Measurements from ENCODE around the gene ENOSF1. TPM values are rescaled to one million over a fixed set of nuclear protein-coding genes. Genes with fewer than 3 reads are reported as not detected.

ENOSF1 gene
- total and polyA plus RNA-seq, 2 of the 13 experiments (the other 11 are each of a cell fraction or from before 2014, with no cell fraction given) = 37.6 to 40.1 TPM

DNA sequence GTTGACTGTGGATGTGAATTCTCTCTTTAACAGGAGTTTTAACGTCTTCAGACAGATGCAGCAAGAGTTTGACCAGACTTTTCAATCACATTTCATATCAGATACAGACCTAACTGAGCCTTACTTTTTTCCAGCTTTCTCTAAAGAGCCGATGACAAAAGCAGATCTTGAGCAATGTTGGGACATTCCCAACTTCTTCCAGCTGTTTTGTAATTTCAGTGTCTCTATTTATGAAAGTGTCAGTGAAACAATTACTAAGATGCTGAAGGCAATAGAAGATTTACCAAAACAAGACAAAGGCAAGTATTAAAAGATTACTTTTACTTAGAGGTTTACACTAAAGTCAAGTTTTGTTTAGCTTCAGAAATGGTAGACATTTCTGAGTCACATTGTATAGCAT lies 85.2 kb downstream of the ENOSF1 start:
- intact Hi-C loops (cut with micrococcal nuclease; ENCODE audit: unreplicated experiment) (loop anchor here (10.0 kb wide), 1 partner anchor 78 kb away; no protein-coding TSS in a partner anchor), in situ Hi-C loops (cut with HindIII; ENCODE audit: extremely low pct_ligation_motif_present, low pct_unique_long_range_greater_than_20kb) (no loop called here)
- H3K9me3 ChIP-seq (ENCODE audit: low read length) = no peaks in the 10 kb centered on the region
- POLR2A ChIA-PET = no interaction called here
- H3K79me2 ChIP-seq (ENCODE audit: insufficient read depth, low read length) = no peaks in the 10 kb centered on the region
- H2AFZ ChIP-seq (ENCODE audit: low read length) = no peak overlapping the region
- BruUV-seq (replicated peaks) = no TSS peak
- no peak for FAIRE-seq
- no peak overlapping the region for H3K27ac ChIP-seq (ENCODE audit: extremely low read length, insufficient read depth, low read length)
- no peak for DNase-seq (ENCODE audit: low spot score)
- no peaks in the 10 kb centered on the region for H3K27me3 ChIP-seq (ENCODE audit: control insufficient read depth in 1 of 2, insufficient read depth in 2 of 2, low read length in 2 of 2)
- no peak for ATAC-seq
- 14% methylated on average over 2 of the region's 2 CpGs for WGBS (ENCODE audit: low lambda C conversion rate)
- H3K36me3 ChIP-seq (replicated peaks in 1 of 2; ENCODE audit: control insufficient read depth in 1 of 2, insufficient read depth in 2 of 2, low read length in 2 of 2) = no peaks in the 10 kb centered on the region
- CTCF ChIA-PET (ENCODE audit: low intra/inter-chr PET ratio, low total read pairs) = no interaction called here
- no peak overlapping the region for H3K4me2 ChIP-seq (ENCODE audit: low read depth, low read length)
- H3K4me1 ChIP-seq (ENCODE audit: insufficient read depth, low read length) = peaks cover 6% of the 10 kb centered on the region
- no peak overlapping the region for H3K4me3 ChIP-seq (replicated peaks in 1 of 3; ENCODE audit: insufficient read depth in 1 of 3, low read depth in 2 of 3, low read length in 3 of 3)
- H3K9ac ChIP-seq (ENCODE audit: insufficient read depth, low read depth, low read length) = no peak overlapping the region
- H4K20me1 ChIP-seq (ENCODE audit: insufficient read depth, low read length) = no peaks in the 10 kb centered on the region
- no peak for TF ChIP-seq NCOA1 (CRISPR knock-in tag; IDR thresholded peaks at IDR 0.05)
- TF ChIP-seq MYNN (CRISPR knock-in tag; IDR thresholded peaks at IDR 0.05; ENCODE audit: low read depth) = no peak
- TF ChIP-seq PITX1 (CRISPR knock-in tag; IDR thresholded peaks at IDR 0.05) = no peak
- no peak for TF ChIP-seq ATAD3A (CRISPR knock-in tag; IDR thresholded peaks at IDR 0.05)
- TF ChIP-seq, protein P1, sequence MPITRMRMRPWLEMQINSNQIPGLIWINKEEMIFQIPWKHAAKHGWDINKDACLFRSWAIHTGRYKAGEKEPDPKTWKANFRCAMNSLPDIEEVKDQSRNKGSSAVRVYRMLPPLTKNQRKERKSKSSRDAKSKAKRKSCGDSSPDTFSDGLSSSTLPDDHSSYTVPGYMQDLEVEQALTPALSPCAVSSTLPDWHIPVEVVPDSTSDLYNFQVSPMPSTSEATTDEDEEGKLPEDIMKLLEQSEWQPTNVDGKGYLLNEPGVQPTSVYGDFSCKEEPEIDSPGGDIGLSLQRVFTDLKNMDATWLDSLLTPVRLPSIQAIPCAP (CRISPR knock-in tag; IDR thresholded peaks at IDR 0.05; ENCODE audit: low read depth) = no peak
- no peak for TF ChIP-seq ZSCAN12 (CRISPR knock-in tag; IDR thresholded peaks at IDR 0.05)
- TF ChIP-seq MEIS1 (CRISPR knock-in tag; IDR thresholded peaks at IDR 0.05; ENCODE audit: borderline replicate concordance) = no peak
- no peak for TF ChIP-seq ZNF121 (CRISPR knock-in tag; IDR thresholded peaks at IDR 0.05)
- no peak for TF ChIP-seq KLF12 (CRISPR knock-in tag; IDR thresholded peaks at IDR 0.05; ENCODE audit: borderline replicate concordance)
- TF ChIP-seq, protein P2, sequence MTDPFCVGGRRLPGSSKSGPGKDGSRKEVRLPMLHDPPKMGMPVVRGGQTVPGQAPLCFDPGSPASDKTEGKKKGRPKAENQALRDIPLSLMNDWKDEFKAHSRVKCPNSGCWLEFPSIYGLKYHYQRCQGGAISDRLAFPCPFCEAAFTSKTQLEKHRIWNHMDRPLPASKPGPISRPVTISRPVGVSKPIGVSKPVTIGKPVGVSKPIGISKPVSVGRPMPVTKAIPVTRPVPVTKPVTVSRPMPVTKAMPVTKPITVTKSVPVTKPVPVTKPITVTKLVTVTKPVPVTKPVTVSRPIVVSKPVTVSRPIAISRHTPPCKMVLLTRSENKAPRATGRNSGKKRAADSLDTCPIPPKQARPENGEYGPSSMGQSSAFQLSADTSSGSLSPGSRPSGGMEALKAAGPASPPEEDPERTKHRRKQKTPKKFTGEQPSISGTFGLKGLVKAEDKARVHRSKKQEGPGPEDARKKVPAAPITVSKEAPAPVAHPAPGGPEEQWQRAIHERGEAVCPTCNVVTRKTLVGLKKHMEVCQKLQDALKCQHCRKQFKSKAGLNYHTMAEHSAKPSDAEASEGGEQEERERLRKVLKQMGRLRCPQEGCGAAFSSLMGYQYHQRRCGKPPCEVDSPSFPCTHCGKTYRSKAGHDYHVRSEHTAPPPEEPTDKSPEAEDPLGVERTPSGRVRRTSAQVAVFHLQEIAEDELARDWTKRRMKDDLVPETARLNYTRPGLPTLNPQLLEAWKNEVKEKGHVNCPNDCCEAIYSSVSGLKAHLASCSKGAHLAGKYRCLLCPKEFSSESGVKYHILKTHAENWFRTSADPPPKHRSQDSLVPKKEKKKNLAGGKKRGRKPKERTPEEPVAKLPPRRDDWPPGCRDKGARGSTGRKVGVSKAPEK (CRISPR knock-in tag; IDR thresholded peaks at IDR 0.05; ENCODE audit: borderline replicate concordance) = no peak
- TF ChIP-seq, protein P3, sequence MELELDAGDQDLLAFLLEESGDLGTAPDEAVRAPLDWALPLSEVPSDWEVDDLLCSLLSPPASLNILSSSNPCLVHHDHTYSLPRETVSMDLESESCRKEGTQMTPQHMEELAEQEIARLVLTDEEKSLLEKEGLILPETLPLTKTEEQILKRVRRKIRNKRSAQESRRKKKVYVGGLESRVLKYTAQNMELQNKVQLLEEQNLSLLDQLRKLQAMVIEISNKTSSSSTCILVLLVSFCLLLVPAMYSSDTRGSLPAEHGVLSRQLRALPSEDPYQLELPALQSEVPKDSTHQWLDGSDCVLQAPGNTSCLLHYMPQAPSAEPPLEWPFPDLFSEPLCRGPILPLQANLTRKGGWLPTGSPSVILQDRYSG (CRISPR knock-in tag; IDR thresholded peaks at IDR 0.05) = no peak
- no peak for TF ChIP-seq PLRG1 (conservative IDR thresholded peaks at IDR 0.05)
- TF ChIP-seq ZNF678 (CRISPR knock-in tag; IDR thresholded peaks at IDR 0.05) = no peak

Measured in HepG2 (cell line).